ENCODE results near the gene CLPTM1. TPM values are rescaled to one million over a fixed set of nuclear protein-coding genes. Genes with fewer than 3 reads are reported as not detected.

CLPTM1 gene
- total and polyA plus RNA-seq, 4 donors, result 35.9 to 130 (median 85.3) TPM

DNA sequence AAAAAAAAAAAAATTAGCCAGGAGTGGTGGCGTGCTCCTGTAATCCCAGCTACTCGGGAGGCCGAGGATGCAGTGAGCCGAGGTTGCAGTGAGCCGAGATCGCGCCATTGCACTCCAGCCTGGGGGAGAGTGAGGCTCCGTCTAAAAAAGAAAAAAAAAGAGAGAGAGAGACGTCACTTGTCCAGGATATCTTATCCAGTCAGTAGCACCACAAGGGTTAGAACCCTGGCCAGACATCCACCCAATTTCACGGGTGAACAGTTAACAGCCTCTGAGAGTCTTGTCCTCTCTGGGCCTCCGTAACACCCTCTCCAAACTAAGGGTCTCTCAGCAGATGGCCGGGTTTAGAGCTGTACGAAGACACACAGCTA, 917 bp upstream of the CLPTM1 start:
- Histone ChIP-seq H3K27me3 (ENCODE audit: control insufficient read depth in 3 of 3, insufficient read depth in 3 of 3, low read length in 2 of 3) (no peaks in the 10 kb centered on the region), H3K27ac (ENCODE audit: low read depth in 1 of 2, low read length in 1 of 2) (peak overlapping the region; percentile 84 to 98), H3K4me1 (ENCODE audit: control insufficient read depth in 5 of 5, insufficient read depth in 5 of 5, low read length in 5 of 5) (peaks cover 0 to 26% (median 6%) of the 10 kb centered on the region in 5 donors), H3K9ac (ENCODE audit: insufficient read depth in 1 of 2, low read length in 2 of 2) (peak overlapping the region; percentile 52 to 95), H3K4me3 (peak overlapping the region; percentile 59), H3K9me3 (ENCODE audit: control insufficient read depth in 4 of 4, insufficient read depth in 3 of 4, low read length in 3 of 4) (no peaks in the 10 kb centered on the region), H3K36me3 (ENCODE audit: control insufficient read depth in 4 of 4, insufficient read depth in 4 of 4, low read length in 4 of 4) (peaks cover 0 to 5% (median 4%) of the 10 kb centered on the region in 4 donors)
- ATAC-seq (ENCODE audit: insufficient read depth, low FRiP score), result no peak
- TF ChIP-seq, protein P1, sequence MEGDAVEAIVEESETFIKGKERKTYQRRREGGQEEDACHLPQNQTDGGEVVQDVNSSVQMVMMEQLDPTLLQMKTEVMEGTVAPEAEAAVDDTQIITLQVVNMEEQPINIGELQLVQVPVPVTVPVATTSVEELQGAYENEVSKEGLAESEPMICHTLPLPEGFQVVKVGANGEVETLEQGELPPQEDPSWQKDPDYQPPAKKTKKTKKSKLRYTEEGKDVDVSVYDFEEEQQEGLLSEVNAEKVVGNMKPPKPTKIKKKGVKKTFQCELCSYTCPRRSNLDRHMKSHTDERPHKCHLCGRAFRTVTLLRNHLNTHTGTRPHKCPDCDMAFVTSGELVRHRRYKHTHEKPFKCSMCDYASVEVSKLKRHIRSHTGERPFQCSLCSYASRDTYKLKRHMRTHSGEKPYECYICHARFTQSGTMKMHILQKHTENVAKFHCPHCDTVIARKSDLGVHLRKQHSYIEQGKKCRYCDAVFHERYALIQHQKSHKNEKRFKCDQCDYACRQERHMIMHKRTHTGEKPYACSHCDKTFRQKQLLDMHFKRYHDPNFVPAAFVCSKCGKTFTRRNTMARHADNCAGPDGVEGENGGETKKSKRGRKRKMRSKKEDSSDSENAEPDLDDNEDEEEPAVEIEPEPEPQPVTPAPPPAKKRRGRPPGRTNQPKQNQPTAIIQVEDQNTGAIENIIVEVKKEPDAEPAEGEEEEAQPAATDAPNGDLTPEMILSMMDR (IDR thresholded peaks at IDR 0.05; ENCODE audit: control extremely low read depth, extremely low read depth), result no peak
- no peak for DNase-seq
- 30 to 41% methylated on average over 13 of the region's 13 CpGs for WGBS, 2 donors

DNA sequence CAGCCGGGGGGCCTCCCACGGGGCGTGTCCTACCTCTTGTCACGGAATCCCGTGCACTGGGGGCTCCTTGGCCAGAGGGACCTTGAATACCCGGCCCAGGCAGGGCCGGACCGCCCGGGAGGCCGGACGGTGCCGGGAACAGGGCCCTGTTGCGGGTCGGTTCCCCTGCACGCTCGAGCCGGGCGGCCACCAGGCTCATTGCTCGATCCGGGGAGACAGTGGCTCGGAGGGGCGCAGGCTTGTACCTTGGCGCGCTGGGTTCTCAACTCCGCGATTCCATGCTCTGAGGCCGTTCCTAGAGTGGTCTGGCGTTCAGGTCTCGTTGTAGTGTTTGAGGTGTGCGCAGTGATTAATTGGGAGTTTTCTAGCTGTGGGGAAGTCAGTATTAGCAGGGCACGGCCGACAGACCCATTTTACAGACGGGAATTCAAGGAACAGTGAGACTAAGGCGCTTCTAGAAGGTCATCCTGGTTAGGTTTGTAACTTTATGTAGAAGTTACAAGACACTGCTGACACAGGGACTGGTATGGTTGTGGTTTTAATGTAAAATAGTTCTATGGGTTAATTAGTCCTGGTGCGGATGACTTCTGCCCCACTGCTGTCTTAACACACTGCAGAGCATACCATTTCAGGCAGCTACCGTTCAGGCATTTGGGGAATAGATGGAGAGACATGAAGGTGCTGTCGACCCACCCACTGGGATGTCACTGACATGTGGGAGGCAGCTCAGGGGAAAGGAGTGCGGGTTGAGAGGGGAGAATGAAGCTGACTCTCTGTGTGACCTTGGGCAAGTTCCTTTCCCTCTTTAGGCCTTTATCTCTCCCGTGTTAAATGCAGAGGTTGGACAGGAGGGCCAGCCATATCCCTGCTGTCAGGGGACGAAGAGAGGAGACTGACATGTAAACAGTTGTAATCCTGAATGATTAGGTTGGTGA, 592 bp downstream of the CLPTM1 start:
- no peaks in the 10 kb centered on the region for H3K9me3 ChIP-seq (ENCODE audit: control insufficient read depth in 4 of 4, insufficient read depth in 3 of 4, low read length in 3 of 4)
- ATAC-seq (ENCODE audit: insufficient read depth, low FRiP score) (peak; percentile 7), DNase-seq (peak in 1 of 3 donors; percentile 2)
- peak overlapping the region; percentile 69 to 82 for H3K27ac ChIP-seq (ENCODE audit: low read depth in 1 of 2, low read length in 1 of 2)
- no peaks in the 10 kb centered on the region for H3K27me3 ChIP-seq (ENCODE audit: control insufficient read depth in 3 of 3, insufficient read depth in 3 of 3, low read length in 2 of 3)
- peaks cover 0 to 3% (median 1%) of the 10 kb centered on the region in 4 donors for H3K36me3 ChIP-seq (ENCODE audit: control insufficient read depth in 4 of 4, insufficient read depth in 4 of 4, low read length in 4 of 4)
- peak overlapping the region; percentile 82 to 88 for H3K9ac ChIP-seq (ENCODE audit: insufficient read depth in 1 of 2, low read length in 2 of 2)
- TF ChIP-seq, protein P1 (IDR thresholded peaks at IDR 0.05; ENCODE audit: control extremely low read depth, extremely low read depth), result no peak
- 3 to 5% methylated on average over 37 to 40 of the region's 40 CpGs for WGBS, 2 donors
- peak overlapping the region; percentile 100 for H3K4me3 ChIP-seq
- H3K4me1 ChIP-seq (ENCODE audit: control insufficient read depth in 5 of 5, insufficient read depth in 5 of 5, low read length in 5 of 5), result peaks cover 0 to 26% (median 6%) of the 10 kb centered on the region in 5 donors

DNA sequence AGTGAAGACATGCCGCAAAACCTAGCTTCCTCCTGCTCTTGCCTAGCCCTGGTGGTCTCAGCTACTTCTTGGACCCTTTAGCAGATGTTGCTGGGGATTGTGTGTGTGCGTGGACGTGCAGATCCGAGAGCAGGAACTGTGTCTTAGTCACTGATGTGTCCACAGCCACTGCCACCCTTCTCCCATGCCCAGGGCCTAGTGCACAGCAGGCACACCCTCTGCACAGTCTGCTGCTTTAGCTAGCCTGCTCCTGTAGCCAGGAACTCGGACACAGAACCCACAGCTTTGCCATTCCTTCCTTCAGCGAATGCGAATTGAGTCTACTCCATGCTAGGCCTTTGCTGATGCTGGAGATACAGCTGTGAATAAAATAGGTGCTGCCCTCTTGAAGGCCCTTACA, 2.3 kb downstream of the CLPTM1 start:
- Histone ChIP-seq H3K36me3 (ENCODE audit: control insufficient read depth in 4 of 4, insufficient read depth in 4 of 4, low read length in 4 of 4) (peaks cover 2 to 8% (median 4%) of the 10 kb centered on the region in 4 donors), H3K4me3 (no peak overlapping the region), H3K9ac (ENCODE audit: insufficient read depth in 1 of 2, low read length in 2 of 2) (no peak overlapping the region), H3K9me3 (ENCODE audit: control insufficient read depth in 4 of 4, insufficient read depth in 3 of 4, low read length in 3 of 4) (no peaks in the 10 kb centered on the region), H3K27me3 (ENCODE audit: control insufficient read depth in 3 of 3, insufficient read depth in 3 of 3, low read length in 2 of 3) (no peaks in the 10 kb centered on the region), H3K4me1 (ENCODE audit: control insufficient read depth in 5 of 5, insufficient read depth in 5 of 5, low read length in 5 of 5) (peaks cover 0 to 20% (median 6%) of the 10 kb centered on the region in 5 donors), H3K27ac (ENCODE audit: low read depth in 1 of 2, low read length in 1 of 2) (no peak overlapping the region)
- TF ChIP-seq, protein P1 (IDR thresholded peaks at IDR 0.05; ENCODE audit: control extremely low read depth, extremely low read depth), result no peak
- no peak for DNase-seq
- ATAC-seq (ENCODE audit: insufficient read depth, low FRiP score), result no peak
- 82 to 84% methylated on average over 7 of the region's 7 CpGs for WGBS, 2 donors

Measured in lung (tissue), 12 donors.